HepG2 (cell line): ENCODE results near the gene ARL6IP4. TPM values are rescaled to one million over a fixed set of nuclear protein-coding genes. Genes with fewer than 3 reads are reported as not detected.

Experiments used
- CC2D1A ChIP-seq: sonication (generic); formaldehyde crosslinking; IDR thresholded peaks from 2 replicates; pipeline ENCODE4 v1.8.1; 2023; ENCODE audit warnings: mild to moderate bottlenecking, missing genetic modification reagents
- DR1 ChIP-seq: sonication (generic); formaldehyde crosslinking; IDR thresholded peaks from 2 replicates; pipeline ENCODE4 v1.8.0; 2021; ENCODE audit warnings: mild to moderate bottlenecking, missing genetic modification reagents, inconsistent platforms
- GATAD1 ChIP-seq: IDR thresholded peaks from 2 replicates; pipeline ENCODE4 v1.6.1; 2016; ENCODE audit warnings: missing genetic modification reagents, missing compliant biosample characterization
- PRMT3 ChIP-seq: sonication (generic); formaldehyde crosslinking; IDR thresholded peaks from 2 replicates; pipeline ENCODE4 v1.8.1; 2022; ENCODE audit warnings: low read depth, mild to moderate bottlenecking, moderate library complexity, missing genetic modification reagents, borderline replicate concordance
- SALL2 ChIP-seq: sonication (generic); formaldehyde crosslinking; IDR thresholded peaks from 2 replicates; pipeline ENCODE4 v1.8.1; 2023; ENCODE audit warnings: mild to moderate bottlenecking, missing genetic modification reagents, inconsistent platforms
- ZBTB42 ChIP-seq: sonication (generic); formaldehyde crosslinking; IDR thresholded peaks from 2 replicates; pipeline ENCODE4 v1.5.0; 2020; ENCODE audit warnings: mild to moderate bottlenecking, missing genetic modification reagents
- ZNF556 ChIP-seq: sonication (generic); formaldehyde crosslinking; IDR thresholded peaks from 2 replicates; pipeline ENCODE4 v1.4.0; 2020; ENCODE audit warnings: mild to moderate bottlenecking, missing genetic modification reagents, borderline replicate concordance
- ZNF670 ChIP-seq: sonication (generic); formaldehyde crosslinking; IDR thresholded peaks from 2 replicates; pipeline ENCODE4 v1.8.0; 2022; ENCODE audit warnings: mild to moderate bottlenecking, missing genetic modification reagents, borderline replicate concordance
- polyA plus RNA-seq, 8 experiments: library from polyadenylated mRNA; depleted of rRNA in 3 of 8; stranded (reverse) in 7 of 8; unstranded in 1 of 8; fragments of >200 nt; fragmentation: Illumina TruSeq in 4 of 8; extraction: Trizol in 4 of 8; gene quantifications; 2 replicates each; pipeline versions ENCODE4 v1.2.1 to v1.2.3, GENCODE V29; 2011 to 2016; ENCODE audit warnings: low read depth in 4 of 8, missing spikeins in 1 of 8, mixed read lengths in 1 of 8; ENCODE audit not compliant: insufficient read depth in 1 of 8
- total RNA-seq, 5 experiments: library from RNA; depleted of rRNA; stranded (reverse); fragments of >200 nt; fragmentation: Illumina TruSeq; extraction: Trizol; gene quantifications; 2 replicates each; pipeline ENCODE4 v1.2.3, GENCODE V29; 2016; ENCODE audit warnings: low read depth in 1 of 5
- TF ChIP-seq, protein P1 (sequence below): sonication (generic); formaldehyde crosslinking; conservative IDR thresholded peaks from 2 replicates; pipeline ENCODE4 v1.8.0; 2022; ENCODE audit warnings: mild to moderate bottlenecking, moderate library complexity, missing genetic modification reagents
- TF ChIP-seq, protein P2 (sequence below): sonication (generic); formaldehyde crosslinking; IDR thresholded peaks from 2 replicates; pipeline ENCODE4 v1.4.0; 2020; ENCODE audit warnings: mild to moderate bottlenecking, missing genetic modification reagents
- TF ChIP-seq, protein P3 (sequence below): sonication (generic); formaldehyde crosslinking; IDR thresholded peaks from 2 replicates; pipeline ENCODE4 v1.5.0; 2020; ENCODE audit warnings: mild to moderate bottlenecking, missing genetic modification reagents, borderline replicate concordance
- TF ChIP-seq, protein P4 (sequence below): sonication (generic); formaldehyde crosslinking; IDR thresholded peaks from 2 replicates; pipeline ENCODE4 v1.4.0; 2020; ENCODE audit warnings: mild to moderate bottlenecking, missing genetic modification reagents
- TF ChIP-seq, protein P5 (sequence below): sonication (generic); formaldehyde crosslinking; IDR thresholded peaks from 2 replicates; pipeline ENCODE4 v1.4.0; 2020; ENCODE audit warnings: missing genetic modification reagents, borderline replicate concordance

Gene ARL6IP4
- total and polyA plus RNA-seq, 2 of the 13 experiments (the other 11 are each of a cell fraction or from before 2014, with no cell fraction given), result 155 to 220 TPM

DNA sequence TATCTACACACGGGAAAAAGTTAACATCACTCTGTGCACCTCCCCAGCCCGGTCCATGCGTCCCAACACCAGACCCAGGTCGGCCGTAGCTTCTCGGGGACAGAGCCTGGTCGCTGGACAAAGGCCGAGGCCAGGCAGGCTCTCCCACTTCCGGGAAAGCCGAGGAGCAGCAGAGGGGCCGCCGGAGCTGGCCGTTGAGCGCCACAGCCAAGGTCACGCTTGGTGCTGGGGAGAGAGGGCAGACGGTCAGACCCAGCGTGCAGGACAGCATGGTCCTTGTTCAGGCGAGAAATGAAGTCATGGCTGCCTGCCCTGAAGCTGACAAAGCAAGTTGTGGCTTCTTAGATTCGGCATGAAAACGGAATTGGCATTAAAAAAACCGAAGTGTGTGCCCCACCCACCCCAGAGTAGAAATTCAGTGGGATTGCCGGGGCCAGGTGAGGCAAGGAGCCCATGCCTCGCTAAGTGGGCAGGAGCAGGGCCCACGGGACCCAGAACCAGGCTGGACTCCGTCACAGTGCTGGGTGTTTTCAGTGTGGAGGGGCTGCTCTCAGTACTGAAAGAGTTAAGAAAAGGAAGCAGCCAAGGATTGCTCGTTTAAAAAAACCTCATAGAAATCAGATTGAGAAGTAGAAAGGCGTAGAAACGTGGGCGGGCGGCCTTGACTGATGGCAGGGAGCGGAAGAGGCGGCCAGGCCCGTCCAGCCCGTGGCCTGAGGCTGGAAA is 4.3 kb downstream of the ARL6IP4 start (continued):
- TF ChIP-seq GATAD1 (CRISPR knock-in tag) (peak; percentile 77), PRMT3 (CRISPR knock-in tag) (no peak), ZNF670 (CRISPR knock-in tag) (peak; percentile 75; the same call in 1 of the 2 replicates), ZNF556 (no peak; the same call in 1 of the 2 replicates), ZBTB42 (CRISPR knock-in tag) (no peak), SALL2 (no peak), DR1 (peak; percentile 53; the same call in 1 of the 2 replicates), CC2D1A (CRISPR knock-in tag) (no peak)
- TF ChIP-seq, protein P1, sequence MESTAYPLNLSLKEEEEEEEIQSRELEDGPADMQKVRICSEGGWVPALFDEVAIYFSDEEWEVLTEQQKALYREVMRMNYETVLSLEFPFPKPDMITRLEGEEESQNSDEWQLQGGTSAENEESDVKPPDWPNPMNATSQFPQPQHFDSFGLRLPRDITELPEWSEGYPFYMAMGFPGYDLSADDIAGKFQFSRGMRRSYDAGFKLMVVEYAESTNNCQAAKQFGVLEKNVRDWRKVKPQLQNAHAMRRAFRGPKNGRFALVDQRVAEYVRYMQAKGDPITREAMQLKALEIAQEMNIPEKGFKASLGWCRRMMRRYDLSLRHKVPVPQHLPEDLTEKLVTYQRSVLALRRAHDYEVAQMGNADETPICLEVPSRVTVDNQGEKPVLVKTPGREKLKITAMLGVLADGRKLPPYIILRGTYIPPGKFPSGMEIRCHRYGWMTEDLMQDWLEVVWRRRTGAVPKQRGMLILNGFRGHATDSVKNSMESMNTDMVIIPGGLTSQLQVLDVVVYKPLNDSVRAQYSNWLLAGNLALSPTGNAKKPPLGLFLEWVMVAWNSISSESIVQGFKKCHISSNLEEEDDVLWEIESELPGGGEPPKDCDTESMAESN, result no peak; the same call in 1 of the 2 replicates
- TF ChIP-seq, protein P2, sequence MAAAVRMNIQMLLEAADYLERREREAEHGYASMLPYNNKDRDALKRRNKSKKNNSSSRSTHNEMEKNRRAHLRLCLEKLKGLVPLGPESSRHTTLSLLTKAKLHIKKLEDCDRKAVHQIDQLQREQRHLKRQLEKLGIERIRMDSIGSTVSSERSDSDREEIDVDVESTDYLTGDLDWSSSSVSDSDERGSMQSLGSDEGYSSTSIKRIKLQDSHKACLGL (CRISPR knock-in tag), result peak; percentile 79; the same call in 1 of the 2 replicates
- TF ChIP-seq, protein P3, sequence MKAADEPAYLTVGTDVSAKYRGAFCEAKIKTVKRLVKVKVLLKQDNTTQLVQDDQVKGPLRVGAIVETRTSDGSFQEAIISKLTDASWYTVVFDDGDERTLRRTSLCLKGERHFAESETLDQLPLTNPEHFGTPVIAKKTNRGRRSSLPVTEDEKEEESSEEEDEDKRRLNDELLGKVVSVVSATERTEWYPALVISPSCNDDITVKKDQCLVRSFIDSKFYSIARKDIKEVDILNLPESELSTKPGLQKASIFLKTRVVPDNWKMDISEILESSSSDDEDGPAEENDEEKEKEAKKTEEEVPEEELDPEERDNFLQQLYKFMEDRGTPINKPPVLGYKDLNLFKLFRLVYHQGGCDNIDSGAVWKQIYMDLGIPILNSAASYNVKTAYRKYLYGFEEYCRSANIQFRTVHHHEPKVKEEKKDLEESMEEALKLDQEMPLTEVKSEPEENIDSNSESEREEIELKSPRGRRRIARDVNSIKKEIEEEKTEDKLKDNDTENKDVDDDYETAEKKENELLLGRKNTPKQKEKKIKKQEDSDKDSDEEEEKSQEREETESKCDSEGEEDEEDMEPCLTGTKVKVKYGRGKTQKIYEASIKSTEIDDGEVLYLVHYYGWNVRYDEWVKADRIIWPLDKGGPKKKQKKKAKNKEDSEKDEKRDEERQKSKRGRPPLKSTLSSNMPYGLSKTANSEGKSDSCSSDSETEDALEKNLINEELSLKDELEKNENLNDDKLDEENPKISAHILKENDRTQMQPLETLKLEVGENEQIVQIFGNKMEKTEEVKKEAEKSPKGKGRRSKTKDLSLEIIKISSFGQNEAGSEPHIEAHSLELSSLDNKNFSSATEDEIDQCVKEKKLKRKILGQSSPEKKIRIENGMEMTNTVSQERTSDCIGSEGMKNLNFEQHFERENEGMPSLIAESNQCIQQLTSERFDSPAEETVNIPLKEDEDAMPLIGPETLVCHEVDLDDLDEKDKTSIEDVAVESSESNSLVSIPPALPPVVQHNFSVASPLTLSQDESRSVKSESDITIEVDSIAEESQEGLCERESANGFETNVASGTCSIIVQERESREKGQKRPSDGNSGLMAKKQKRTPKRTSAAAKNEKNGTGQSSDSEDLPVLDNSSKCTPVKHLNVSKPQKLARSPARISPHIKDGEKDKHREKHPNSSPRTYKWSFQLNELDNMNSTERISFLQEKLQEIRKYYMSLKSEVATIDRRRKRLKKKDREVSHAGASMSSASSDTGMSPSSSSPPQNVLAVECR (CRISPR knock-in tag), result peak; percentile 86
- TF ChIP-seq, protein P4, sequence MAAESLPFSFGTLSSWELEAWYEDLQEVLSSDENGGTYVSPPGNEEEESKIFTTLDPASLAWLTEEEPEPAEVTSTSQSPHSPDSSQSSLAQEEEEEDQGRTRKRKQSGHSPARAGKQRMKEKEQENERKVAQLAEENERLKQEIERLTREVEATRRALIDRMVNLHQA (CRISPR knock-in tag), result no peak
- TF ChIP-seq, protein P5, sequence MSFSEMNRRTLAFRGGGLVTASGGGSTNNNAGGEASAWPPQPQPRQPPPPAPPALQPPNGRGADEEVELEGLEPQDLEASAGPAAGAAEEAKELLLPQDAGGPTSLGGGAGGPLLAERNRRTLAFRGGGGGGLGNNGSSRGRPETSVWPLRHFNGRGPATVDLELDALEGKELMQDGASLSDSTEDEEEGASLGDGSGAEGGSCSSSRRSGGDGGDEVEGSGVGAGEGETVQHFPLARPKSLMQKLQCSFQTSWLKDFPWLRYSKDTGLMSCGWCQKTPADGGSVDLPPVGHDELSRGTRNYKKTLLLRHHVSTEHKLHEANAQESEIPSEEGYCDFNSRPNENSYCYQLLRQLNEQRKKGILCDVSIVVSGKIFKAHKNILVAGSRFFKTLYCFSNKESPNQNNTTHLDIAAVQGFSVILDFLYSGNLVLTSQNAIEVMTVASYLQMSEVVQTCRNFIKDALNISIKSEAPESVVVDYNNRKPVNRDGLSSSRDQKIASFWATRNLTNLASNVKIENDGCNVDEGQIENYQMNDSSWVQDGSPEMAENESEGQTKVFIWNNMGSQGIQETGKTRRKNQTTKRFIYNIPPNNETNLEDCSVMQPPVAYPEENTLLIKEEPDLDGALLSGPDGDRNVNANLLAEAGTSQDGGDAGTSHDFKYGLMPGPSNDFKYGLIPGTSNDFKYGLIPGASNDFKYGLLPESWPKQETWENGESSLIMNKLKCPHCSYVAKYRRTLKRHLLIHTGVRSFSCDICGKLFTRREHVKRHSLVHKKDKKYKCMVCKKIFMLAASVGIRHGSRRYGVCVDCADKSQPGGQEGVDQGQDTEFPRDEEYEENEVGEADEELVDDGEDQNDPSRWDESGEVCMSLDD (CRISPR knock-in tag), result no peak; the same call in 1 of the 2 replicates
